GM19240 (cell line): Measurements from ENCODE around the gene AIP.
"Not testable (repeated sequence)": the region's sequence is repeated elsewhere in the genome, so short reads cannot be mapped to it uniquely, and the experiment has no call there.

Experiments used
- DNase-seq: peaks from one replicate; pipeline ENCODE4 v3.0.0; 2011; ENCODE audit warnings: low spot score; ENCODE audit not compliant: insufficient read length

Gene AIP

DNA sequence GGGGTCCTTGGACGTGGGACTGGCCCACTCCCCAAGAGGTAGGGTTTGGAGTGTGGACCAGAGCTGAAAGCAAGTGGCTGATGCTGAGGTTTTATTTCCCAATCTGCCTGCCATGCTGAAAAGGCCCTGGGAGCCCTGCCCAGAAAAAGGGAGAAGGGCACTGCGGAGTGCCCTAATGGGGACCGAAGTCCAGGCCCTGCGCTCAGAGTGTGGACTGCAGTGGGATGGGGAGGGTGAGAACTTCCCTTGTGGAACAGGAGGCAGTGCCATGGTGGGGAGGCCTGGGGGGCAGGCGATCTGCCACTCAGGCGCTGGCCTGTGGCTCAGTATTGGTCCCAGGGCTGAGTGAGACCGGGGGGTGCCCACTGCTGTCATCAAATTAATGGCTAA, 34.6 kb upstream of the AIP start:
- DNase-seq: no peak

DNA sequence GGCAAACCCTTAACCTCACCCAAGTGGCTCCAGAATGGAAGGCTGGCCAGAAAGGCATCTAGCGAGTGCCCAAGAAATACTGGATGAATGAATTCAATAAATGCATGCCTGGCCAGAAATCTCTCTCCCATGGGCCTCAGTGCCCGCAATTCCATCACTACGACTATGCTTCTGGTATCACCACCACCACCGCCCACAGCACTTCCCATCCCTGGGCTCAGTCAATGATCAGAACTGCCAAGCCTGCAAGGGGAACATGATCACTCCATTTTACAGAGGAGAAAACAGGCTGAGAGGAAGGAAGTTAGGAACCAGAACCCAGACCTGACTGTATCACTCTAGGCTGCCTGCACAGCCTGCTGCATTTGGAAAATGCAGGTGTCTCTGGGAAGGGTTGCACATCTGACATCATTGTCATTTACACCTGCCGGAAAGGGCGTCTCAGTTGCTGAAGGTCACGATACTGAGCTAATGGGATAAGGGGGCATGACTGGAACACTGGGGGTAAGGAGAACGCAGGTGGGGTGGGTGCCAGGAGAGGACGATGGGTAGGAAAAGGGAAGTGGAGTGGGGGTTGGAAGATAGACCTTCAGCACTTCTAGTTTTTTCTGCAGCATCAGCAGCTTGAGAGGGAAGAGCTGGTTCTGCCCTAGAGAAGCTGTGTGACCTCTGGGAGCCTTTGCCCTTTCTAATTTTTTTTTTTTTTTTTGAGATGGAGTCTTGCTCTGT, 33.5 kb upstream of the AIP start:
- DNase-seq: no peak

DNA sequence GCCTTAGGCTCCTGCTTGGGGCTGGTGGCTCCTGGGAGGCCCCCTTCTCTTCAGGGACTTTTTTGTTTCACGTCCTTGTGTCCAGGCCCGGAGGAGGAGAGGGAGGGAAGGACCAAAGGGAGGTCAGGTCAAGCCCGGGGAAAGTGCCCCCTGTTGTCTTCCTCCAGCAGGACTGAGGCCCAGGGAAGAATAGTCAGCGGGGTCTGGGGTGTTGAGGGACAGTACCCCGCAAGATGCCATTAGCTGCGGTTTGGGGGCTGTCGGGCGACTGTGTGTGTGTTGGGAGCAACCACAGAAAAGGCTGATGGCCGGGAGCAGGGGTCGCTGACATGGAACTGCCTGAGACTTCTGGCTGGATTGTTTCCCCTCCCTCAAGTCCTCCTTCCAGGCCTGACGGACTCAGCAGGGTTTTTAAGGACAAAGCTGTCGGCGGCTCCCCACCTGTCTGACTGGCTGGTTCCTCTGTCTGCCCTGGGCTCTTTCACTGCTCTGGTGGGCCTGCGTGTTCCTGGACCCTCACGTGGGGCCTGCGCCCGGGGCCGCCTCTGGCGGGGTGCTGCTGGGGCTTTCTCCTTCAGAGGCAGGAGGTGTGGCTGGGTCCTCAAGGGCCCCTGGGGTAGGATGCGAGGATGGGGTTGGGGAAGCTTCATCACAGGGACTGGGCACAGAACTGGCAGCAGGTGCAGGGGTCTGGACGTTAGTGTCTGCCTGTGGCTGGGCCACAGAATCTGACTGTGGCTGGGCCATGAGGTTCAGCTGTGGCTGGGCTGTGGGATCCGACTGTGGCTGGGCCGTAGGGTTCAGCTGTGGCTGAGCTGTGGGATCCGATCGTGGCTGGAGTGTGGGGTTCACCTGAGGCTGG, 31.8 kb upstream of the AIP start:
- DNase-seq: no peak

DNA sequence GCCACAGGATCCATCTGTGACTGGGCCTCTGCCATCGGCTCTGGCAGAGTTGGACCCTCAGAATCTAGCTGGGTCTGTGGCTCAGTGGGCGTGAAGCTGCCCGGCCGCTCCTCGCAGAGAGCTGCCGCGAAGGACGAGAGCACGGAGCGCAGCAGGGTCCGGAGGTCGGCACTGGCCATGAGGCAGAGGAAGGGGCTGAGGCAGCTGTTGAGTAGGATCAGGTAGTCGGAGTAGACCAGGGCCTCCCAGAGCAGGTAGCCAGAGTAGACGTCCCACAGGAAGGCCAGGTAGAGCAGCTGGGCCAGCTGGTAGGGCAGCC, 31.2 kb upstream of the AIP start:
- DNase-seq: no peak

DNA sequence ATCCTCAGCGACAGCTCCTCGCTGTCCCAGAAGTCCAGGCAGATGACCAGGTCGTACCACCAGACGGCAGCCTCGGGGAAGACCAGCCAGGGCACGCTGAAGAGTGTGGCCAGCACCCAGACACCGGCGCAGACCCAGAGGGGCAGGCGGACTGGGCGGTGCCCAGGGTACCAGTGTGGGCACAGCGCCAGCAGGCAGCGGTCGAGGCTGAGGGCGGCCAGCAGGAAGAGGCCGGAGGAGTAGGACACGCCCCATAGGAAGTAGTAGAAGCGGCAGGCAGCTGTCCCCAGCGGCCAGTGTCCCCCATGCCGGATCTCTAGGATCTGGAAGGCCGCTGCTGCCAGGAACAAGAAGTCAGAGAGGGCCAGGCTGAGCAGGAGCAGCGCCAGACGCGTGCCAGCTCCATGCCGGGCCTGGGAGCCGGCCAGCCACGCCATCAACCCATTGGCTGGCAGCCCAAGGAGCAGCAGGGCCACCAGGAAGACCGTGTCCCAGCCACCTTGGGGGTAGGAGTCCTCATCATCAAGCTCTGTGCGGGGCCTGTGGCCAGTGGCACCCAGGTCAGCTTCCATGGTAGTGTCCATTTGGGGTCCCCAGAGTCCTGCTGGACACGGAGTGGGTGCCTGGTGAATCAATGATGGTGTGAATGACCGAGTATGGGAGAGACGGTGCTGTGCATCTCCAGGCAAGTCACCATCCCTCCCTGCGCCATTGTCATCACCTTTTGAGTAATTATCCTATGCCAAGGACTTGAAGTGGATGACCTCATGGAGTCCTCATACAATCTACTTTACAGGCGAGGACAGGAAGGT, 30.5 kb upstream of the AIP start, which contains the start of gene GPR152:
Gene GPR152, minus strand, starts transcription at position 589 of the 812 bp plus-strand sequence. Its CDS starts 5 bp downstream, at position 584.
- DNase-seq: no peak

DNA sequence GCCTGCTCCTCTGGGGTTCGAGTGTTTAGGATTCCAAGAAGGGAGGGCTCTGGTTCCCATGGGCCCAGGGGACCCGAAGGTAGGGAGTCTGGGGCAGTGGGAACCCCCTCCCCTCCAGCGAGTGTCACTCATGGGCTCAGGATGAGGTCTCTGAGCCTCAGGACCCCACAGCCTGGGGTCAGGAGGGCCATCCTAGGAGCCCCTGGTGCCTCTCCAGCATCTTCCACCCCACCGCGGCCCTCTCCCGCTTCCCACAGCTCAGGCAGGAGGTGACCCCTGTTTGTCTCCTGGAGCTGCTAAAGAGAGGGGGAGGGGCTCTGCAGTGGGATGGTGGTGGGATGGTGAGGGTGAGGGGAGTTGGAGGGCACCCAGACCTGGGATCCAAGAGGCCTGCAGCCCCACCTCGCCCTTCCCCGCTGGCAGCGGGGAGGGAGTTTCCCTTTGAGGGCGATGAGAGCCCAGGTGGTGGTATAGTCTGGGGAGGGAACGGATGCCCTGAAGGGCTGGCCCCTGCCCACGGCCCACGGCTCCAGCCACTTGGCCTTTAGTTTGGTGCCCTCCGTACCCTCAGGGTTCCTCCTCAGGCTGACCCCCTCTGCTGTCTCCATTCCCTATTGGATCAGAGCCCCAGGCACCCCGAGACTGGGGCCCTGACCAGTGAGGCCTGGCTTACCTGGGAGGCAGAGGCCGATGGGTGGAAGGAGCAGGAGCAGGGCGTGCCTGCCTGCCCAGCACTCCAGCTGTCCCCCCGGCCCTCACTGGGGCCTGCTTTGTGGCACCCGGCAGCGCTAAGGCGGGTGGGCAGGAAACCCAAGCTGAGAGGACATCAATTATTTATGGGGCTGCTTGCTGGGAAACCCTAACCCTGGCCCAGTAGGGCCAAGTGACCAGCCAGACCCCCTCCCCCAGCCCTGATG, 28.8 kb upstream of the AIP start:
- no peak for DNase-seq

DNA sequence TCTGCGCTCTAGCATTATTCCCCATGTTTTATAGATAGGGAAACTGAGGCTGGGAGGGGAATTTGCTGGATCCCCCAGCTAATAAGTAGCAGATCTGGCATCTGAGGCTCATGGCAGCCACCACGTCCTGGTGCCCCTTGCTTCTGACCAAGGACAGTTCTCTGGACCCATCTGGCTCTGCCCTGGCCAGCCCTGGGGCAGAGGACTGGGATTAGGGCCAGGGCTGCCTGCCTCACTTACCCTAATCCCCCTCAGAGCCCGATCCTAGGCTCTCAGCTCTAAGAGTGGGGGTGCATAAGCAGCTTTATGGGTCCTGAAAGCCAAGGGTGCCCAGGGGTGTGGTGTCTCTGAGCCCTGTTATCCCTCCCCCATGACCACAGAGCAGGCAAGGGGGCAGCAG, 27.8 kb upstream of the AIP start, which contains the start of gene CABP4:
Gene CABP4, plus strand, starts transcription at position 301 of the 400 bp plus-strand sequence. Its CDS starts 70 bp downstream, at position 371.
- no peak for DNase-seq

DNA sequence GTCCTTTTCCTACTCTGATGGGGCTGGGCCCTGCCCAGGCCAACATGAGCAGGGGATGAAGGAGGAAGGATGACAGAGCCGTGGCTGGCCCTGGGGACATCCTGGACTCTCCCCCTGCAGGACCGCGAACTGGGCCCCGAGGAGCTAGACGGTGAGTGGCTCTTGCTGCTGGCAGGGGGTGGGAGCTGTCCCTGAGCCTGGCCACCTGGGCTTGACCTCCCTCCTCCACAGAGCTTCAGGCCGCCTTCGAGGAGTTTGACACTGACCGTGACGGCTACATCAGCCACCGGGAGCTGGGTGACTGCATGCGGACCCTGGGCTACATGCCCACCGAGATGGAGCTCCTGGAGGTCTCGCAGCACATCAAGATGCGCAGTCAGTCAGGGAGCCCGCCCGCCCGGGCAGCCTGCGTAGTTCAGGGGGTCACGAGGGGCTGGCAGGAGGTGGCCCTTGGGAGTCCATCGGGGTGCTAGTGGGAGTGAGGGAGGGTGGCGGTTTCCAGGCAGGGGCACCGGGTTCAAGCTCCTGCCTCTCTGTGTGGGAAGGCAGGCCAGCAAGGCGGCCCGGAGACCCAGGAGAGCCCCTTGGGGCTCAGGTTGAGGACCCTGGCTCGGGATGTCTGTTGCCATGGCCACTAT, 26.6 kb upstream of the AIP start:
- DNase-seq: no peak

DNA sequence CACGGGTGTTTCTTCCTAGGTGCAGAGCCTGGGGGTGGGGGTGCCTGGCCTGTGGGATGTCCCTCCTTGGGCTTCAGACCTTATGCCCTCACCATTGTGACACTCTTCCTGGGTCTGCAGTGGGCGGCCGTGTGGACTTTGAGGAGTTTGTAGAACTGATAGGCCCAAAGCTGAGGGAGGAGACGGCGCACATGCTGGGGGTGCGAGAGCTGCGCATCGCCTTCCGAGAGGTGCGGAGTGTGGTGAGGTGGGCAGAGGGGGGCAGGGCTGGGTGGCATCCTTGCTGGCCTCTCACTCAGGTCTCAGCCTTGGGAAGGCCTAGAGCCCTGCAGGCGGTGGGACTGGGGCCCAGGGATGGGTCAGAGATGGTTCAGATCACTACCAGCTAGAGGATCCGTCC, 25.4 kb upstream of the AIP start:
- DNase-seq: no peak

DNA sequence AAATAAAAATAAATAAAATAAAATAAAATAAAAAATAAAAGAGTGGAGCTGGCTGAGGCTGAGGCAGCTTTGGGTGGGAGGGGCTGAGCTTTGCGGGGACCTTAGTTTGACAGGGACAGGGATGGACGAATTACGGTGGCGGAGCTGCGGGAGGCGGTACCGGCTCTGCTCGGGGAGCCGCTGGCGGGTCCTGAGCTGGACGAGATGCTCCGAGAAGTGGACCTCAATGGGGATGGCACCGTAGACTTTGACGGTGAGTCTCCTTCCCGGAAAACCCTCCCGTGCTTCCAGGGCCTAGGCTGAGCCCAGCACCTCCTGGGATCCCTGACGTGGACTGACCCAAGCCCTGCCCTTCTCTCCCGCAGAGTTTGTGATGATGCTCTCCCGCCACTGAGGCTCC, 24.6 kb upstream of the AIP start:
- no peak for DNase-seq

DNA sequence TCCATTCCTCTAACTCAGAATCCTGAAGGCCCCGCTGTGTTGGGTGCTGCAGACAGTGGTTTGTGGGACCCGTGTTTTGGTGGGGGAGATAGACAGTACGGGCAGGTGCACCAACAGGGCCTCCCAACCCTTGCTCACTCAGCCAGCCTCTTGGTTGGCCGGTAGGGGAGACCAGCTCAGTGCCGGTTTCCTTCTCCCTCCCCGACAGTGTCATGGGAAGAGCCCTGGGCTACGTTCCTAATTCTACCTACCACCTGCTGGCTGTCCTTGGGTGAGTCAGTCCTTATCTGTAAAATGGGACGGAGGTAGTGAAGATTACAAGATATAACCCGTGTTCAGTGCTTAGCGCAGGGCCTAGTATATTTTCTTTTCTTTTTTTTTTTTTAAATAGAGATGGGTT, 19.6 kb upstream of the AIP start:
- DNase-seq: no peak

DNA sequence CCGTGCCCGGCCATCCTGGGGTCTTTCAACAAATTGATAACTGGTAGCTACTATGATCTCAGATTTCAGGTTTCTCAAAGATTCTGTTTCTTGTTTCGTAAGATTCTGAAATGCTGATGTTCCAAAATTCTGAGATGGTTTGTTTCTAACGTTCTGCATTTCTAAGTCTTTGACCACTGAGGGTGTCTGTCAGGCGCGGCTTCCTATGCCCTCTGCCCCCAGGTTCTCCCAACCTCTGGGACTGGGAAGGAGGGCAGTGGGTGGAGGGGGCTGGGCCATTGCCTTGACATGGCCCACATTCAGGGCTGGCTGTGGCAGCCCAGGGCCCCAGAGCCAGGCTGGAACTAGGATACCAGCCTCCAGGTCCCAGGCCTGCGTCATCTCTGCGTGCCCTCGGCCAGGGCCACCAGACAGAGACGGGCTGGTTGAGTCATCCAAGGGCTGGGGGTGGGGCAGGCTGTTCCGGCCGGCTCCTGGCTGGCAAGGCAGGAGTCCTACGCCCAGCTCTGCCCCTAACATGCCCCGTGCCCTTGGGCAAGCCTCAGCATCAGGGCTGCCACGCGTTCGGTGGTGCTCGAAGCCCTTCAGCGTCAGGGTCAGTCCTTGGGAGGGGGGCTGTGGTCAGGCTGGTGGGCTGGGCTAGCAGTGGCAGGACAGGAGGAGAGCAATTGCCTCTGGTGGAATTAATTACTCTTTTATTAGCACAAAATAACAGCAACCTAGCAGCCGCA, 19.0 kb upstream of the AIP start:
- DNase-seq: no peak

DNA sequence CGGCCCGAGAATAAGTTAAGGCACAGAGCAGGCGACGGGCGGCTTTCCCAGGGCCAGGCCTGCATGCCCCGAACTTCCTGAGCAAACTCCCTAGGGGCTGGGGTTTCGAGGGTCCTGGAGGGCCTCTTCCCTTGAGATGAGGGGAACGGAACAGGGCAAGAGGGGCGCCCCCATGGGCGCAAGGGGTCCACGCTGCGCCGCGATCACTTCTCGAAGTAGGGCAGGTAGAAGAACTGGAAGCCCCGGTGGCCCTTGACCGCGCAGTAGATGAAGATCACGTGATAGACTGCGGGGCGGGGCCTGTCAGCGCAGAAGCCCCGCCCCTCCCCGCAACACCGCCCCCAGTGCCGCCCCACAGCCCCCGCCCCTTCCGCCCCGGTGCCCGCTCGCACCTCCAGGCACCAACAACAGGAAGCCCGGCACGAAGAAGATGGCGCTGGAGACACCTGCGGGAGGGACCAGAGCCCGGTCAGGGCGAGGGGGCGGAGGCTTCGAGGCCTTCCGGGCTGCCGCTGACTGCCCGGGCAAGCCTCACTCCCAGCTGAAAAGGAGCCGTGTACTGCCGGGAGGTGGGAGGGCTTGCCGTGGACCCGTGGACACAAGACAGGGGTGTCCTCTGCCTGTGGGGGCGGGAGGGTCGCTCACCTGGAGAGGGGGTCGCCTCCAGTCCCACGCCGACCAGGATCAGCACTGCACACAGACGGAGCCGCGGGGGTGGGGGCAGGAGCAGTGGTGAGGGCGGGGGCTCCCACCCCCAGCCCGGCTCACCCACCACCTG, 18.2 kb upstream of the AIP start:
- DNase-seq: peak; percentile 92

DNA sequence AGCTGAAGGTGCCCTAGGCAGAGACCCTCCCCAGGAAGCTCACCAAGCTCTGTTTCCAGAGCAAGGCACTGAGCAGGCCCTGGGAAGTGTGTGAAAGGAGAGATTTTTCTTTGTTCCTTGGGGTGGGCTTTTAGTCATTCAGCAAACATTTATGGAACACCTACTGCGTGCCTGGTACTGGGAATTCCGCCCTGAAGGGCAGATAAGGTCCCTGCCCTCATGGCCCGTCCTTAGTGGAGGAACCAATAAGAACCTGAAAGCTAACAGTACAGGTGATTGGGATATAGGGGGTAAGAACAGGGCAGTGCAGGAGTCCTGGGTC, 17.7 kb upstream of the AIP start:
- no peak for DNase-seq

DNA sequence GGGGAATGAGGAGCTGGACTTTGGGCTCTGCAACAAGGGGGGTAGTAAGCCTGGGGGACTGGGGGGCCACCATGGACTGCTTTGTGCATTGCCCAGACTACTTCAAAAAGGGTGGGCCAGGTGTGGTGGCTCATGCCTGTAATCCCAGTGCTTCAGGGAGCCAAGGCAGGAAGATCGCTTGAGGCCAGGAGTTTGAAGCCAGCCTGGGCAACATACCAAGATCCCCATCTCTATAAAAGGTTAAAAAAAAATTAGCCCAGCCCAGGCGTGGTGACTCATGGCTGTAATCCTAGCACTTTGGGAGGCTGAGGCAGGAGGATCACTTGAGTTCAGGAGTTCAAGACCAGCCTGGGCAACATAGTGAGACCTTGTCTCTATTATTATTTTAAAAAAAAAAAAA, 17.3 kb upstream of the AIP start:
- DNase-seq: not testable (repeated sequence)

DNA sequence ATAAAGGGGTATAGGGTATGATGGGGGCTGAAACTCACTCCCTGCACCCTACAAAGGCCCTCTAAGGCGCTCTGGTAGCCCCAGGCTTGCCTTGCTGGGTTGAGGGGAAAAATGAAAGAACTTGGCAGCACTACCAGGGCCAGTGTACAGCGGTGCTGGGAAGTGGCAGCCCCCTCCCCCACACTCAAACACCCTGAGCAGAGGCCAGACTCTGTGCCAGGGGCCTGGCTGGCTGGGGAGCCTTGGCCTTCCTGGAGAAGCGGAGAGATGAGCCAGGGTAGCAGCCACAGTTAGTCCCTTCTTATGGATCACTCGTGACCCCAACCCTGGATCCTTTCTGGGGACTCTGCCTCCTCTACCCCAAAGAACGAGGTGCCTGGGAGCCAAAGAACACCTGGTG, 16.5 kb upstream of the AIP start:
- no peak for DNase-seq

DNA sequence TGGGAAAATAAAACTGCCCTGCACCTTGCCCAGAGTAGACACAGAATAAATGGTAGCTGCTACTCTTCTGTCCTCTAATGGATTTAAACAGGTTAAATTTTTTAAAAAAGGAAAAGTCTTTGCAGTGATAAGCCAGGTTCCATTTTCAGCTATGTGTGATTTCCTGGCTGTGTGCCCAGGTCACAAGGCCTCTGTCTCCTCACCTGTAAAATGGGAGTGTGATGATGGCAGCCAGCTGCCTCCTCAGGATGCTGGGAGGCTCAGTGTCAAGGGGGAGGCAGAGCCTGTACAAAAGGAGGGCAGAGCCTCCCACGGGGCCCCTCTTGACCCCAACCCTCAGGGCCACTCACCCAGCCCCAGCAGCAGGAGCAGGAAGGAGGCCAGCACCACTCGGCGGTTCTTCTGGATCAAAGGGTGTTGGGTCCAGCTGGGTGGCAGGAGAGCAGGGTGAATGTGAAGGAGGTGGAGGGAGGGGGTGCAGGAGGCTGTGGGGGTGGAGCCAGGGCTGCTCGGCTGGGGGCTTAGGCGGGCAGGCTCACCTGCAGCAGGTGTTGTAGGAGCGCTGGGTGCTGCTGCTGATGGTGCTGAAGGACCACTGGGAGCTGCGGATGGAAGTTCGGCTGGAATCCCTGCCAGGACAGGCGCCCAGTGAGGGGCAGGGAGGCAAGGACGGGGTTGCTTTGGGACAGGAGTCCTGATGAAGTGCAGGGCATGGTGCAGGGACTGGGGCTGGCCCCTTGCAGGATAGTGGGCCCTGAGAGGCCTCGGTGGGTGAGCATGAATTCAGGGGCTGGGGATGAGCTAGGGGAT, 15.7 kb upstream of the AIP start:
- DNase-seq: no peak

DNA sequence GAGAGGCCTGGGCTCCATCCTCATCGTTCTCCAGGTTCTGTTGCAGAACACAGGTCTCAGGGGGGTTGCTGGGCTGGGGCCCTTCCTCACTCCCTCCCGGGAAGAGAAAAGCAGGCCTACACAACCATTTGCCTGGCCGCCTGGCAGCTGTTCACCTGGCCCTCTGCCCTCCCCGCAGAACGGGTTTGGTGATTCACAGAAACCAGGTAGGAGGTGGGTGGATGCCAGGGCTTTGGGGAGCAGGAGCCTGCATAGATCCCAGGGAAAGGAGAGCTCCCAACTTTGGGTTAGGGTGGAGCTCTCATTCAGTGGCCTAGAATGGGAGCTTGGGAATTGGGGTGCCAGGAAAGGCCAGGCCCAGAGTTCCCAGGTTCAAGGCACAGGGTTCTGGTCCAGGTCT, 14.8 kb upstream of the AIP start:
- DNase-seq: no peak

DNA sequence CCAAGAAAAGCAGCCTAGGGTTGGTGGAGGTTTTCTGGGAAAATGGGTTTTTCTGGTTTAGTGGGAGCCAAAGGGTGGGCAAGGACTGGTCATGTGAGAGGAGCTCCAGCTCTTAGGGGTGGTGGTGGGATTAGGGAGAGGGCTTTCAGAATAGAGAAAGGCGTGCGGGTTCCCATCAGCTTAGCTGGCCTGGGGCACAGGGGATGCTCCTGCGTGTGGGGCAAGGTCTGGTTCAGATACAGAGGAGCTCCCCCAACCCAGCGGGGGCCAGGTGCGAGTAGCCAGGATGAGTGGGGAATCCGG, 14.4 kb upstream of the AIP start:
- DNase-seq: no peak
